Stimulated activated effector memory CD8-positive, alpha-beta T cell treated with anti-CD3 and anti-CD28 coated beads, Interleukin-12 subunit alpha, Interleukin-12 subunit beta, amount 100 ng/mL, for 72 hours (primary cell): Measurements from ENCODE around the gene EPG5.
"Not testable (repeated sequence)": the region's sequence is repeated elsewhere in the genome, so short reads cannot be mapped to it uniquely, and the experiment has no call there.

Source experiments
- ATAC-seq: fragments of 150-1000 bp; cut with Tn5 transposase; 2 replicates; pipeline ENCODE4 v1.10.0; 2021
- DNase-seq, 2 donors: peaks; one replicate each; pipeline ENCODE4 v3.0.0; 2021 to 2022; ENCODE audit warnings: low spot score in 2 of 2
- H3K27ac Mint-ChIP-seq: one replicate; pipeline ENCODE4 v1.8.0; 2022; ENCODE audit warnings: mild to moderate bottlenecking, mixed read lengths
- H3K36me3 Mint-ChIP-seq: one replicate; pipeline ENCODE4 v1.8.0; 2022; ENCODE audit warnings: mild to moderate bottlenecking, mixed read lengths
- H3K4me1 Mint-ChIP-seq: one replicate; pipeline ENCODE4 v1.8.0; 2022; ENCODE audit warnings: mixed read lengths
- H3K4me3 Mint-ChIP-seq: one replicate; pipeline ENCODE4 v1.8.0; 2022; ENCODE audit warnings: mild to moderate bottlenecking, mixed read lengths
- H3K9me3 Mint-ChIP-seq: one replicate; pipeline ENCODE4 v1.8.0; 2022; ENCODE audit warnings: mixed read lengths

EPG5 gene

DNA sequence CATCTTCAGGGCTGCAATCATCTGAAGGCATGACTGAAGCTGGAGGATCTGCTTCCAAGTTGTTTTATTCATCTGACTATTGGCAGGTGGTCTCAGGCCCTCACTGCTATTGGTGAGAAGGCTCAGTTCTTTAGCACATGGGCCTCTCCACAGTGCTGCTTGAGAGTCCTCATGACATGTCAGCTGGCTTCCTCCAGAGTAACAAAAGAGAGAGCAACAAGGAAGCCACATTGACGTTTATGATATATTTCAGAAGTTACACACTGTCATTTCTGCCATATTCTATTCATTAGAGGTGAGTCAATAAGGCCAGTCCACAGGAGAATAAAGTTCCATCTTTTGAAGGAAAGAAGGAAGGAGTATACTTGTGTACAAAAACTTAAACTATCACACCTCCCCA lies 149.6 kb downstream of the EPG5 start:
- Mint-ChIP-seq H3K27ac (no peak overlapping the region), H3K9me3 (peaks cover 6% of the 10 kb centered on the region), H3K36me3 (no peaks in the 10 kb centered on the region), H3K4me3 (no peak overlapping the region), H3K4me1 (peaks cover 5% of the 10 kb centered on the region)
- ATAC-seq (peak; percentile 96), DNase-seq (no peak)

DNA sequence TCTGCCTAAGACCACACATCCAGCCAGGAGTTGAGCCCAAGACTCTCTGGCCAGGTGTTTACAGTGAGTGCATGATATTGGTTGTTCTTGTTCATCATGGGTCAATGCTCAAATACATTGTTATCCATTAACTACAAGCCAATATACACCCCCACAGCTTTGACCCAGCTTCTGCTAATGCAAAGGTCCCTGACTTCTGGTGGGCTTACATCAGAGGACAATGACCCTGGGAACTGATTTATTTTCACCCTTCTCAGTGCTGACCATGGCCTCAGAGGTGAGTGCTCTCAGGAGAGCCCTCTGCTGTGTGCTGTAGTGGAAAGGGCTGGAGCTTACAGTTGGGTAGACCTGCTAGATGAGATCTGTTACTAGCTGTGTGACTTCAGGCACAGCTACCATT lies 152.4 kb downstream of the EPG5 start:
- not testable (repeated sequence) for H3K4me3 Mint-ChIP-seq, H3K36me3 Mint-ChIP-seq, H3K27ac Mint-ChIP-seq, ATAC-seq, H3K4me1 Mint-ChIP-seq, DNase-seq
- H3K9me3 Mint-ChIP-seq, result peaks cover 10% of the 10 kb centered on the region

DNA sequence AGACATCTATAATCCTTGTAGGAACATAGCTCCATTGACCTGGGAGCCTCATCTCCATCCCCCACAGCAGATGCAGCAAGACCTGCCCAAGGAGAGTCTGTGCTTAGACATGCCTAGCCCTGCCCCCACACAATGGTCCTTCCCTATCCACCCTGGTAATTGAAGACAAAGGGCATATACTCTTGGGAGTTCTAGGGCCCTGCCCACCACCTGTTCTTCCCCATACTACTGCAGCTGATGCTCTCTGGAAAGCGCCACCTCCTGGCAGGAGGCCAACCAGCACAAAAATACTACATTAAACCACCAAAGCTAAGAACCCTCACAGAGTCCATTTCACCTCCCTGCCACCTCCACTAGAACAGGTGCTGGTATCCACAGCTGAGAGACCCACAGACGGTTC lies 160.0 kb downstream of the EPG5 start:
- DNase-seq, H3K4me3 Mint-ChIP-seq, H3K27ac Mint-ChIP-seq, H3K36me3 Mint-ChIP-seq, ATAC-seq: not testable (repeated sequence)
- H3K4me1 Mint-ChIP-seq, result peaks cover 19% of the 10 kb centered on the region
- peaks cover 14% of the 10 kb centered on the region for H3K9me3 Mint-ChIP-seq

DNA sequence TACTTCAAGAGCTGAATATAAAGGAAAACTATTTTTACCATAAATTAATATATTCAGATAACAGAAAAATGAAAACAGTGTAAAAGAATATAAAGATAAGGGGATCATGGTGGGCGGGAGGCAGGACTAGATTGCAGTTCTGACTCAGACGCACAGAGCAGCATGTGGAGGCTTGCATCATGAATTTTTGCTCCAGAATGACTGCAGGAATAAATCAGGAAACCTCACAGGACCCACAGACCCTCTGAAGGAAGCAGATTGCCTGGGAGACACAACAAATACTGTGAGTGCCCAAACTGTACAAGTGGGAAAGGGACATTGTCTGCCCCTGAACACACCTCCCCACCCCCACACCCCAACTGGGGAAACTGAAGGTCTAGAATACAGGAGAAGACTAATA lies 160.9 kb downstream of the EPG5 start:
- peaks cover 14% of the 10 kb centered on the region for H3K9me3 Mint-ChIP-seq
- no peak for ATAC-seq
- no peak overlapping the region for H3K4me3 Mint-ChIP-seq
- H3K27ac Mint-ChIP-seq, result no peak overlapping the region
- H3K4me1 Mint-ChIP-seq, result peaks cover 19% of the 10 kb centered on the region
- no peaks in the 10 kb centered on the region for H3K36me3 Mint-ChIP-seq
- DNase-seq, result no peak

DNA sequence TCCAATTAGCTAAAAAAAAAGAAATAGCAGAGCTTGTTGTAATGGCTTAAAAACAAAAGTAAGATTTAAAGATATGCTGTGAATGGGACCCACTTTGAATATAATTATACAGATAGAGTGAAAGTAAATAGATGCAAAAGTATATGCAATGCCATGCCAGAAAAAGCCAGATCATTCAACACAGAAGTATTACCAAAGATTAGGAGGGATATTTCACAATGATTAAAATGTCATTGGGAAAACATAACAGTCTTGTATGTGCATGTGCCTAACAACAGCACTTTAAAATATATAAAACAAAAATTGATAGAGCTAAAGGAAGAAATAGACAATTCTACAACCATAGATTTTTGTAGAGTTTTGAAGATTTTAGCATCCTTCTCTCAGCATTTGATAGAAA lies 161.6 kb downstream of the EPG5 start:
- H3K4me1 Mint-ChIP-seq, result peaks cover 19% of the 10 kb centered on the region
- no peak for DNase-seq
- no peak overlapping the region for H3K4me3 Mint-ChIP-seq
- no peak overlapping the region for H3K27ac Mint-ChIP-seq
- ATAC-seq, result no peak
- H3K9me3 Mint-ChIP-seq, result peaks cover 14% of the 10 kb centered on the region
- no peaks in the 10 kb centered on the region for H3K36me3 Mint-ChIP-seq

DNA sequence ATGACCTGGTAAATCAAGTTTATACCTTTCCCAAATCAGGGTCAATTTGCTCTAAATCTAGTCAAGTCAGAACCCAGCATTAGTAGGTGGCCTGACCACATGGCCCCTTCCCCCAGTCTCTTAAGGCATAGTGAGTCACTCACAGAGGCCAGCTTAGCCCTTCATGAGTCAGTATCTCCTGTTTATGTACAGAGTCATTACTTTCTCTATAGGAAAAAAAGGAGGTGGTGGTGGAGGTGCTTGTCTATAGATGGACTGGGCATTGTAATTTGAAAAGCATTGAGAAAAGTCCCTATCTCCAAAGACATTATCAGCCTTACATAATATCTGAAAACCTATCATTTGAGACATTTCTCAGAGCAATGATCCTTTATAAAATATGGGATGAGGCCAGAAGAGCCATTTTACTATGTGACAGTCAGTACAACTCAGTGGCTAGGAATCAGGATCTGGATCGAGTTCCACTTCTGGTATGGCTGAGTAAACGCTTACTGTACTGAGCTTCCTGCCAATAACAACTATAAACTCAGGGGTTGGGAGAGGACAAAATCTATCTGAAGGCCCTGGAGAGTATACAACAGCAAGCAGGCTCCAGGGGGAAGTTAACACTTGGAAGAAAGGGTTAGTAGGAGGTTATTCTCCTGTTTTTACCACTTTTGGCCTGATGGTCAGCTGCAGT lies 164.2 kb downstream of the EPG5 start:
- no peak overlapping the region for H3K4me3 Mint-ChIP-seq
- peak; percentile 99 for ATAC-seq
- no peaks in the 10 kb centered on the region for H3K36me3 Mint-ChIP-seq
- no peak for DNase-seq
- H3K27ac Mint-ChIP-seq, result peak overlapping the region; percentile 23
- peaks cover 4% of the 10 kb centered on the region for H3K9me3 Mint-ChIP-seq
- H3K4me1 Mint-ChIP-seq, result peaks cover 9% of the 10 kb centered on the region

DNA sequence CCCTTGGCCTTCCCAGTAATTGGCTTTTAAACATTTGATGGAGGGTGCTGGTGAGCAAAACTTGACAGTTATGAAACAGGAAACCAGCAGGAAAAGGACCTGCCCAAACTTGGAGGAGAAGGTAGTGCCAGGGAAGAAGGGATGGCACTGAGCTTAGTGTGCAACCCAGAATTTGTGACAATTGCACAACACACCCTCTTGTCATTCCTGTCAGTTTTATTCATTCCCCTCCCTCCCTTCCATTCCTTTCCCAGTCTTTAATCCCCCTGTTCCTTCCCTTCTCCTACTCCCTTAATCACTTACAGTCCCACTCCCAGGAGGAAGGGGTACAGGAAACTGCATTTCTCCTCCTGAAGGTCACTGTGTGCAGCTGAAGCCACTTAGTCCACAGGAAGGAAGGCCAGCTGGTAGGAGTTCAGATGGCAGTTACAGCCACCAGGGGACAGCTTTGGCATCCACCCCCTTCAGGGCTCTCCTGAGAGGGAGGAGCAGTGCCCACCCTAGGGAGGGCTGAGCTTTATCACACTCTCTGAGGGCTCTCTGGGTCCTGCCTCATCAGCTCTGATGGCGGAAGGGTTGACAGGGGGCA lies 165.6 kb downstream of the EPG5 start:
- H3K4me3 Mint-ChIP-seq, result no peak overlapping the region
- H3K36me3 Mint-ChIP-seq, result no peaks in the 10 kb centered on the region
- DNase-seq, result no peak
- peak overlapping the region; percentile 35 for H3K27ac Mint-ChIP-seq
- H3K4me1 Mint-ChIP-seq, result peaks cover 9% of the 10 kb centered on the region
- ATAC-seq, result no peak
- H3K9me3 Mint-ChIP-seq, result peaks cover 4% of the 10 kb centered on the region
